NOMO-1 treated with DMSO at 0.1 percent for 48 hours (cell line): Measurements from ENCODE around the gene PCDHGB7.
"Not testable (repeated sequence)": the region's sequence is repeated elsewhere in the genome, so short reads cannot be mapped to it uniquely, and the experiment has no call there.

Source experiments
- DNase-seq: peaks from one replicate; lab custom pipeline; 2025; ENCODE audit not compliant: unreplicated experiment; lab: John Stamatoyannopoulos, UW

PCDHGB7 gene

GRCh38 chr5:141422742-141423291 lies 5.3 kb downstream of the PCDHGB7 start:
- no peak for DNase-seq

- DNase-seq, result no peak
These were observed 10.4 kb downstream of the PCDHGB7 start for GRCh38 chr5:141427783-141428426.

GRCh38 chr5:141430332-141431113 lies 13.0 kb downstream of the PCDHGB7 start, which contains the start of gene PCDHGA12:
Gene PCDHGA12, plus strand, starts transcription at chr5:141430507. Its CDS starts 253 bp downstream, at chr5:141430760.
- peak; percentile 52 for DNase-seq

- no peak for DNase-seq
These were observed 13.8 kb downstream of the PCDHGB7 start for GRCh38 chr5:141431286-141431685.

GRCh38 chr5:141432308-141432707 lies 14.8 kb downstream of the PCDHGB7 start:
- not testable (repeated sequence) for DNase-seq

- DNase-seq, result not testable (repeated sequence)
These were observed 15.2 kb downstream of the PCDHGB7 start for GRCh38 chr5:141432726-141433125.

- no peak for DNase-seq
These were observed 16.5 kb downstream of the PCDHGB7 start for GRCh38 chr5:141434006-141434405.

GRCh38 chr5:141437221-141437620 lies 19.7 kb downstream of the PCDHGB7 start:
- DNase-seq, result no peak

GRCh38 chr5:141439411-141440141 lies 22.1 kb downstream of the PCDHGB7 start:
- no peak for DNase-seq

- DNase-seq, result no peak
These were observed 22.9 kb downstream of the PCDHGB7 start for GRCh38 chr5:141440341-141440740.

GRCh38 chr5:141441571-141442170 lies 24.2 kb downstream of the PCDHGB7 start:
- DNase-seq, result no peak

GRCh38 chr5:141465351-141465750 lies 47.9 kb downstream of the PCDHGB7 start:
- DNase-seq, result no peak
